Thymus (tissue), 11 donors: Measurements from ENCODE around the gene KLHDC10. TPM values are rescaled to one million over a fixed set of nuclear protein-coding genes. Genes with fewer than 3 reads are reported as not detected.
"Not testable (repeated sequence)": the region's sequence is repeated elsewhere in the genome, so short reads cannot be mapped to it uniquely, and the experiment has no call there.

Experiments
- DNase-seq, 9 donors: peaks; one replicate each; pipeline ENCODE4 v3.0.0-alpha.2; 2013; ENCODE audit warnings: low spot score in 9 of 9, low read depth in 6 of 9, missing footprints in 1 of 9
- H3K27ac ChIP-seq, 2 donors: one replicate each; pipeline ENCODE4 v1.5.1; 2013; ENCODE audit warnings: control low read depth in 1 of 2, low read depth in 1 of 2, low read length in 1 of 2, mild to moderate bottlenecking in 1 of 2, moderate library complexity in 1 of 2
- H3K27me3 ChIP-seq, 2 donors: one replicate each; pipeline ENCODE4 v1.5.1; 2013; ENCODE audit warnings: low read length in 1 of 2; ENCODE audit not compliant: control insufficient read depth in 2 of 2, insufficient read depth in 1 of 2
- H3K36me3 ChIP-seq, 2 donors: one replicate each; pipeline ENCODE4 v1.5.1; 2013; ENCODE audit warnings: low read length in 1 of 2, mild to moderate bottlenecking in 1 of 2, moderate library complexity in 1 of 2; ENCODE audit not compliant: control insufficient read depth in 2 of 2, insufficient read depth in 2 of 2
- H3K4me1 ChIP-seq, 2 donors: one replicate each; pipeline ENCODE4 v1.5.1; 2013; ENCODE audit warnings: low read length in 2 of 2; ENCODE audit not compliant: control insufficient read depth in 2 of 2, insufficient read depth in 2 of 2
- H3K4me3 ChIP-seq, 2 donors: one replicate each; pipeline ENCODE4 v1.5.1; 2013; ENCODE audit warnings: low read length in 2 of 2, control low read depth in 1 of 2, mild to moderate bottlenecking in 1 of 2
- H3K9me3 ChIP-seq, 2 donors: one replicate each; pipeline ENCODE4 v1.5.1; 2013; ENCODE audit warnings: low read length in 1 of 2, mild to moderate bottlenecking in 1 of 2; ENCODE audit not compliant: control insufficient read depth in 2 of 2, insufficient read depth in 1 of 2
- WGBS: extraction: QIAGEN DNeasy Blood & Tissue Kit; methylation state at CpG from one replicate; pipeline ENCODE4 v1.1.7; 2013; 5-methylcytosine and 5-hydroxymethylcytosine counted together
- polyA plus RNA-seq: library from polyadenylated mRNA; stranded (reverse); fragments of 200-250 nt; gene quantifications from one replicate; pipeline ENCODE4 v1.2.3, GENCODE V29; 2013
- total RNA-seq: library from RNA; stranded (reverse); fragments of 120-200 nt; gene quantifications from one replicate; pipeline ENCODE4 v1.2.4, GENCODE V29; 2013
- donor health status: healthy.

KLHDC10 gene
- total and polyA plus RNA-seq, 2 donors, result 9.4 to 11.8 TPM

DNA sequence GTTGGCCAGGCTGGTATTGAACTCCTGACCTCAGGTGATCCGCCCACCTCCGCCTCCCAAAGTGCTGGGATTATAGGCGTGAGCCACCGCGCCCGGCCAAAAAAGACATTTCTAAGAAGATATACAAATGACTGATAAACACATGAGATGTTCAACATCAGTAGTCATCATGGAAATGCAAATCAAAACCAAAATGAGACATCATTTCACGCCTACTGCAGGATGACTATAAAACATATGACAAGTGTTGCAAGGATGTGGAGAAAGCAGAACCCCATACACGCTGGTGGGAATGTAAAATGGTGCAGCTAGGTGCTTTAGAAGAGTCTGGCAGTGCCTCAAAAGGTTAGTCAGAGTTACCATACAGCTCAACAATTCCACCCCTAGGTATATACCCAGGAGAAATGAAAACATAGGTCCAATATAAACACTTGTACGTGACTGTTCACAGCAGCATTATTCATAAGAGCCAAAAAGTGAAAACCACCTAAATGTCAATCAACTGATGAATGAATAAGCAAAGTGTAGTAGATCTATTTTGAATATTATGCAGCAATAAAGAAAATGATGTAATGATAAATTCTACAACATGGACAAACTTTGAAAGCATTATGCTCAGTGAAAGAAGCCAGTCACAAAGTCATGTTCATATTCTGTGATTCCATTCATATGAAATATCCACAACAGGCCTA, 110.4 kb downstream of the KLHDC10 start:
- Histone ChIP-seq H3K4me1 (no peaks in the 10 kb centered on the region), H3K27me3 (no peaks in the 10 kb centered on the region), H3K36me3 (peaks cover 10 to 52% of the 10 kb centered on the region in 2 donors), H3K27ac (no peak overlapping the region), H3K9me3 (no peaks in the 10 kb centered on the region), H3K4me3 (no peak overlapping the region)
- 98% methylated on average over 9 of the region's 9 CpGs for WGBS
- DNase-seq, result no peak

DNA sequence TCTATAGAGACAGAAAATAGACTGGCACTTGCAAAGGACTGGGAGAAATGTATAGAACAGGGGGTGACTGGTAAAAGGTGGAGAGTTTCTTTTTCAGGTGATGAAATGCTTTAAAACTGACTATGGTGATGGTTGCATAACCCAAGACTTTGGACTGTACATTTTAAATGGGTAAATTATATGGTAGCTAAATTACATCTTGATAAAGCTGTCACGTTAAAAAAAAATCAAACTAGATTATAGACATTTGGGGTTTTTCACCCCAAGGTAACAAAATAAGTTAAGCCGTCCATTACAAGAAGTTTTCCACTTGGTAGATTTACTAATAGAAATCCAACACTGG, 110.9 kb downstream of the KLHDC10 start:
- no peak overlapping the region for H3K27ac ChIP-seq
- no peak for DNase-seq
- peaks cover 10 to 52% of the 10 kb centered on the region in 2 donors for H3K36me3 ChIP-seq
- no peaks in the 10 kb centered on the region for H3K9me3 ChIP-seq
- over 99% methylated on average over 2 of the region's 2 CpGs for WGBS
- H3K27me3 ChIP-seq, result no peaks in the 10 kb centered on the region
- no peak overlapping the region for H3K4me3 ChIP-seq
- H3K4me1 ChIP-seq, result no peaks in the 10 kb centered on the region

DNA sequence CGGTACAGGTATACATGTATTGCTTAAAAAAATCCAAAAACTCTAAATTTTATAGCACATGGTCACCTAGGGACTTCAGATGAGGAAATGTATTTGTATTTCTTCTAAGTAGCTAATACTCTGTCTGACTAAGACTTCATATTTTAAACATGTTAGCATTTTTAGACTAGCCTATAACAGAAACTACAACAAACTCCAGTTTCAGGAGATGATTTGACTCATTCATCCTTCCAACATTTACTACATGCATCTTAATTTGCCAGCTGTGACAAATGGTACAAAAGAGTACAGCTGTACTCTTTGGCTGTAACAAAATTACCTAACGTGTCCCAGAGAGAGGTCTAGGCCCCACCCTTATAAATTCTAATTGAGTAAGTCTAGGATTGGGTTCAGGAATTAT, 112.7 kb downstream of the KLHDC10 start:
- Histone ChIP-seq H3K4me1 (no peaks in the 10 kb centered on the region), H3K4me3 (no peak overlapping the region), H3K27ac (no peak overlapping the region), H3K9me3 (no peaks in the 10 kb centered on the region), H3K27me3 (no peaks in the 10 kb centered on the region), H3K36me3 (peaks cover 8 to 54% of the 10 kb centered on the region in 2 donors)
- DNase-seq, result no peak
- 94% methylated on average over 2 of the region's 2 CpGs for WGBS

DNA sequence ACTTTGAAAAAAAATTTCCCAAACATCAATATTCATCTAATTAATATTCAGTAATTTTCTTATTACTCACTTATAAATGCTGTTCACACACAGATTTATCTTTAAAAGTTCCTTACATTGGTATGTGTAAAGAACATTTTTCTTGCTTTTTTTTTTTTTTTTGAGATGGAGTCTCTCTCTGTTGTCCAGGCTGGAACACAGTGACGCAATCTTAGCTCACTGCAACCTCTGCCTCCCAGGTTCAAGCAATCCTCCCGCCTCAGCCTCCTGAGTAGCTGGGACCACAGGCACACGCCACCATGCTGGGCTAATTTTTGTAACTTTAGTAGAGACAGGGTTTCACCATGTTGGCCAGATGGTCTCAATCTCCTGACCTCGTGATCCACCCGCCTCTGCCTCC, 114.0 kb downstream of the KLHDC10 start:
- not testable (repeated sequence) for H3K27me3 ChIP-seq, H3K4me3 ChIP-seq, H3K27ac ChIP-seq, H3K4me1 ChIP-seq, DNase-seq, H3K9me3 ChIP-seq
- 98% methylated on average over 5 of the region's 5 CpGs for WGBS
- H3K36me3 ChIP-seq, result peaks cover 11 to 49% of the 10 kb centered on the region in 2 donors

Other genes starting within 250 kb of the KLHDC10 start
- gene UBE2H, start 117.6 kb upstream of the KLHDC10 start, total RNA-seq, result 23.2 TPM
- gene UBE2H, start 117.6 kb upstream of the KLHDC10 start, polyA plus RNA-seq, result 31.8 TPM
- gene ZC3HC1, start 19.2 kb upstream of the KLHDC10 start, total RNA-seq, result 18.0 TPM
- 16.8 TPM for gene ZC3HC1, start 19.2 kb upstream of the KLHDC10 start, polyA plus RNA-seq
- 13.4 TPM for gene TMEM209, start 134.9 kb downstream of the KLHDC10 start, total RNA-seq
- 15.5 TPM for gene TMEM209, start 134.9 kb downstream of the KLHDC10 start, polyA plus RNA-seq
- gene SSMEM1, start 137.3 kb downstream of the KLHDC10 start, total RNA-seq, result not detected
- gene SSMEM1, start 137.3 kb downstream of the KLHDC10 start, polyA plus RNA-seq, result 0.02 TPM
- 0.14 TPM for gene CPA2, start 196.3 kb downstream of the KLHDC10 start, total RNA-seq
- 0.71 TPM for gene CPA2, start 196.3 kb downstream of the KLHDC10 start, polyA plus RNA-seq
- 0.99 TPM for gene CPA4, start 222.6 kb downstream of the KLHDC10 start, total RNA-seq
- 0.96 TPM for gene CPA4, start 222.6 kb downstream of the KLHDC10 start, polyA plus RNA-seq